ENCODE data around the gene GABRG3. TPM values are rescaled to one million over a fixed set of nuclear protein-coding genes. Genes with fewer than 3 reads are reported as not detected.
A peak's percentile ranks its signal among the peaks of the same experiment; 100 is the strongest.

GABRG3 gene
- total and polyA plus RNA-seq, 9 of the 15 experiments (the other 6 are each of a cell fraction or from before 2014, with no cell fraction given): 4.0 to 15.1 (median 11.2) TPM

DNA sequence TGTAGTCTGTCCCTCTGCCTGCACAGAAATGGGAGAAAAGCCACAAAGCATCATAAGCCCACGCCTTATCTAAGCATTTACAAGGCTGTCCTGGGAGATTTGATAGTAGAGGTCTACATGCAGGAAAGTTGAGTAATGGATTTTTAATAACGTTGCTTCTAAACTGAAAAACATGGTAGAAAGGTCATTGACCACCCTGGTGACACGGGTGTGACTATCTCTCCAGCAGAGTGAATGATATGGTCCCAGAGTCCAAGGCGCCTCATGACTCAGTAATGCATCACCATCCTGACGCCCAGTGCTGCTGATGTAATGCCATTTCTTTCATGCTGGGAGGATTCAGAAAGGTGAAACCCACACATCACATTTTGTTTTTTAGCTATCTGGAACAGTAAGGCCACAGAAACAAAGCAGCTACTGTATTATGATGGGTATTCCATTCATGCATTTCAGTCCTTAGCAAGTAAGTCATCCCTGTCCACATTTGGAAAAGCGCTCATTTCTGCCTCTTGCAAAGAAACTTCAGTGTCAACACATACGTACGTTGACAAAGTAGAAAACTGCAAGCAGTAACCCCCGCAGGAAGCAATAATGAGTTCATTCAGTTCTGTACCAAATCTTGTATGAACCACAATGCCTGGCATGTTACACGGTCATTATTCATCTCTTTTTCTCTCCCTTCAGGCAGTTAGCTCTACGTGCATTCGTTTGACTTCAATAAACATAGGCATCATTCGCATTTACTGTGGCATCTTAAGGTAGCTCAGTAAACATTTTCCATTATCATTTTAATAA is 483.5 kb downstream of the GABRG3 start (continued):
- TF ChIP-seq ZNF143 (CRISPR knock-in tag; IDR thresholded peaks at IDR 0.05): no peak
- no peak for TF ChIP-seq GATAD2A (IDR thresholded peaks at IDR 0.05)
- no peak for TF ChIP-seq ZNF668 (CRISPR knock-in tag; IDR thresholded peaks at IDR 0.05)
- TF ChIP-seq NCOR1 (IDR thresholded peaks at IDR 0.05): peak; percentile 55
- peak; percentile 54; the same call in 1 of the 2 replicates for TF ChIP-seq CREB1 (IDR thresholded peaks at IDR 0.05)
- peak; percentile 76 for TF ChIP-seq CREB1 (CRISPR knock-in tag; IDR thresholded peaks at IDR 0.05)
- no peak for TF ChIP-seq HNRNPUL1 (IDR thresholded peaks at IDR 0.05; ENCODE audit: low read length)
- peak; percentile 64 for TF ChIP-seq DPF2 (IDR thresholded peaks at IDR 0.05)
- peak in 1 of 2 experiments; percentile 60; a peak in 1 of 4 replicates for TF ChIP-seq RCOR1 (IDR thresholded peaks at IDR 0.05; ENCODE audit: borderline replicate concordance in 1 of 2, low read depth in 2 of 2, low read length in 2 of 2)
- peak in 1 of 2 experiments; percentile 74; a peak in 2 of 4 replicates for TF ChIP-seq TRIM24 (IDR thresholded peaks at IDR 0.05)
- peak; percentile 61 for TF ChIP-seq MEIS2 (IDR thresholded peaks at IDR 0.05; ENCODE audit: partially characterized antibody)
- peak; percentile 63 for TF ChIP-seq TAL1 (IDR thresholded peaks at IDR 0.05)
- peak; percentile 89 for TF ChIP-seq EHMT2 (IDR thresholded peaks at IDR 0.05)
- 0 out of 2 replicates have a peak, but pooled peaks have one; percentile 19 for TF ChIP-seq MBD2 (IDR thresholded peaks at IDR 0.05; ENCODE audit: borderline replicate concordance, low read depth)
- peak; percentile 86 for TF ChIP-seq JUND (IDR thresholded peaks at IDR 0.05; ENCODE audit: borderline replicate concordance, low read depth, low read length)
- TF ChIP-seq JUND (tag; IDR thresholded peaks at IDR 0.05; ENCODE audit: borderline replicate concordance, low read depth, low read length): peak; percentile 81; the same call in 2 of the 3 replicates
- peak; percentile 73 for TF ChIP-seq SMARCA4 (IDR thresholded peaks at IDR 0.05)
- no peak for TF ChIP-seq NR2C2 (CRISPR knock-in tag; IDR thresholded peaks at IDR 0.05)
- peak; percentile 21; the same call in 1 of the 2 replicates for TF ChIP-seq NR2C2 (tag; IDR thresholded peaks at IDR 0.05)
- TF ChIP-seq LARP7 (IDR thresholded peaks at IDR 0.05): no peak
- TF ChIP-seq TFAM (CRISPR knock-in tag; conservative IDR thresholded peaks at IDR 0.05): no peak
- TF ChIP-seq, protein P1, sequence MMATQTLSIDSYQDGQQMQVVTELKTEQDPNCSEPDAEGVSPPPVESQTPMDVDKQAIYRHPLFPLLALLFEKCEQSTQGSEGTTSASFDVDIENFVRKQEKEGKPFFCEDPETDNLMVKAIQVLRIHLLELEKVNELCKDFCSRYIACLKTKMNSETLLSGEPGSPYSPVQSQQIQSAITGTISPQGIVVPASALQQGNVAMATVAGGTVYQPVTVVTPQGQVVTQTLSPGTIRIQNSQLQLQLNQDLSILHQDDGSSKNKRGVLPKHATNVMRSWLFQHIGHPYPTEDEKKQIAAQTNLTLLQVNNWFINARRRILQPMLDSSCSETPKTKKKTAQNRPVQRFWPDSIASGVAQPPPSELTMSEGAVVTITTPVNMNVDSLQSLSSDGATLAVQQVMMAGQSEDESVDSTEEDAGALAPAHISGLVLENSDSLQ (IDR thresholded peaks at IDR 0.05): peak; percentile 10; the same call in 1 of the 2 replicates
- TF ChIP-seq TEAD4 (IDR thresholded peaks at IDR 0.05; ENCODE audit: low read length): peak; percentile 66; the same call in 1 of the 2 replicates
- no peak for TF ChIP-seq TEAD4 (CRISPR knock-in tag; IDR thresholded peaks at IDR 0.05; ENCODE audit: borderline replicate concordance)
- peak; percentile 29; the same call in 1 of the 2 replicates for TF ChIP-seq SOX6 (IDR thresholded peaks at IDR 0.05)
- TF ChIP-seq MAFK (IDR thresholded peaks at IDR 0.05; ENCODE audit: low read length): peak; percentile 12; the same call in 1 of the 2 replicates
- peak; percentile 25 for TF ChIP-seq MTA2 (IDR thresholded peaks at IDR 0.05; ENCODE audit: low read depth)
- TF ChIP-seq, protein P2, sequence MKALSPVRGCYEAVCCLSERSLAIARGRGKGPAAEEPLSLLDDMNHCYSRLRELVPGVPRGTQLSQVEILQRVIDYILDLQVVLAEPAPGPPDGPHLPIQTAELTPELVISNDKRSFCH (CRISPR knock-in tag; IDR thresholded peaks at IDR 0.05): no peak
- TF ChIP-seq, protein P2 (tag; IDR thresholded peaks at IDR 0.05): peak; percentile 94
- TF ChIP-seq CBFA2T3 (IDR thresholded peaks at IDR 0.05): peak; percentile 87
- TF ChIP-seq C11orf30 (IDR thresholded peaks at IDR 0.05; ENCODE audit: low read depth): 0 out of 2 replicates have a peak, but pooled peaks have one; percentile 4
- TF ChIP-seq KDM1A (IDR thresholded peaks at IDR 0.05): peak in 1 of 2 experiments; percentile 5; a peak in 1 of 4 replicates
- TF ChIP-seq YY1 (IDR thresholded peaks at IDR 0.05; ENCODE audit: borderline replicate concordance in 1 of 3, control insufficient read depth in 1 of 3, extremely low read depth in 1 of 3, insufficient read depth in 3 of 3, insufficient read length in 1 of 3, insufficient replicate concordance in 2 of 3, low read depth in 1 of 3, low read length in 2 of 3): peak in 1 of 3 experiments; percentile 14

All from K562 (cell line).